ENCODE data around the gene HACD3.

Gene HACD3

GRCh38 chr15:65559941-65560340 is 29.7 kb downstream of the HACD3 start:
- peaks cover 99% of the 10 kb centered on the region for H3K36me3 Mint-ChIP-seq (ENCODE audit: low read depth)
- no peaks in the 10 kb centered on the region for H3K4me1 Mint-ChIP-seq (ENCODE audit: low read depth)
- no peak overlapping the region for H3K27ac Mint-ChIP-seq
- DNase-seq: no peak
- no peaks in the 10 kb centered on the region for H3K27me3 Mint-ChIP-seq
- H3K4me3 Mint-ChIP-seq: no peak overlapping the region
- no peaks in the 10 kb centered on the region for H3K9me3 Mint-ChIP-seq

GRCh38 chr15:65561934-65562333 is 31.7 kb downstream of the HACD3 start:
- no peaks in the 10 kb centered on the region for H3K9me3 Mint-ChIP-seq
- H3K36me3 Mint-ChIP-seq (ENCODE audit: low read depth): peaks cover 100% of the 10 kb centered on the region
- H3K27ac Mint-ChIP-seq: no peak overlapping the region
- DNase-seq: no peak
- no peaks in the 10 kb centered on the region for H3K27me3 Mint-ChIP-seq
- no peak overlapping the region for H3K4me3 Mint-ChIP-seq
- H3K4me1 Mint-ChIP-seq (ENCODE audit: low read depth): no peaks in the 10 kb centered on the region

GRCh38 chr15:65569728-65570127 is 39.5 kb downstream of the HACD3 start:
- Mint-ChIP-seq H3K4me3 (no peak overlapping the region), H3K36me3 (ENCODE audit: low read depth) (peaks cover 90% of the 10 kb centered on the region), H3K27me3 (no peaks in the 10 kb centered on the region), H3K4me1 (ENCODE audit: low read depth) (no peaks in the 10 kb centered on the region), H3K9me3 (no peaks in the 10 kb centered on the region), H3K27ac (no peak overlapping the region)
- no peak for DNase-seq

GRCh38 chr15:65571971-65572370 is 41.7 kb downstream of the HACD3 start:
- DNase-seq: no peak
- Mint-ChIP-seq H3K36me3 (ENCODE audit: low read depth) (peaks cover 87% of the 10 kb centered on the region), H3K4me3 (no peak overlapping the region), H3K27ac (no peak overlapping the region), H3K27me3 (no peaks in the 10 kb centered on the region), H3K4me1 (ENCODE audit: low read depth) (no peaks in the 10 kb centered on the region), H3K9me3 (no peaks in the 10 kb centered on the region)

GRCh38 chr15:65576664-65577063 is 46.4 kb downstream of the HACD3 start:
- peaks cover 88% of the 10 kb centered on the region for H3K36me3 Mint-ChIP-seq (ENCODE audit: low read depth)
- H3K27me3 Mint-ChIP-seq: no peaks in the 10 kb centered on the region
- no peak overlapping the region for H3K4me3 Mint-ChIP-seq
- no peak for DNase-seq
- H3K4me1 Mint-ChIP-seq (ENCODE audit: low read depth): no peaks in the 10 kb centered on the region
- no peaks in the 10 kb centered on the region for H3K9me3 Mint-ChIP-seq
- H3K27ac Mint-ChIP-seq: peak overlapping the region; percentile 34

GRCh38 chr15:65577129-65577996 is 47.1 kb downstream of the HACD3 start:
- peaks cover 90% of the 10 kb centered on the region for H3K36me3 Mint-ChIP-seq (ENCODE audit: low read depth)
- DNase-seq: no peak
- no peaks in the 10 kb centered on the region for H3K27me3 Mint-ChIP-seq

GRCh38 chr15:65578904-65579728 is 48.9 kb downstream of the HACD3 start:
- no peak for DNase-seq
- no peak overlapping the region for H3K4me3 Mint-ChIP-seq
- peaks cover 11% of the 10 kb centered on the region for H3K4me1 Mint-ChIP-seq (ENCODE audit: low read depth)
- no peaks in the 10 kb centered on the region for H3K27me3 Mint-ChIP-seq
- no peaks in the 10 kb centered on the region for H3K9me3 Mint-ChIP-seq
- peaks cover 95% of the 10 kb centered on the region for H3K36me3 Mint-ChIP-seq (ENCODE audit: low read depth)
- H3K27ac Mint-ChIP-seq: peak overlapping the region; percentile 87

More at GRCh38 chr15:65577129-65577996, 47.1 kb downstream of the HACD3 start:
- H3K4me1 Mint-ChIP-seq (ENCODE audit: low read depth): no peaks in the 10 kb centered on the region
- no peaks in the 10 kb centered on the region for H3K9me3 Mint-ChIP-seq
- peak overlapping the region; percentile 34 for H3K27ac Mint-ChIP-seq
- H3K4me3 Mint-ChIP-seq: no peak overlapping the region

- H3K36me3 Mint-ChIP-seq (ENCODE audit: low read depth): peaks cover 95% of the 10 kb centered on the region
- peak overlapping the region; percentile 76 for H3K27ac Mint-ChIP-seq
- peaks cover 18% of the 10 kb centered on the region for H3K4me1 Mint-ChIP-seq (ENCODE audit: low read depth)
- no peaks in the 10 kb centered on the region for H3K9me3 Mint-ChIP-seq
- H3K27me3 Mint-ChIP-seq: no peaks in the 10 kb centered on the region
- DNase-seq: no peak
- no peak overlapping the region for H3K4me3 Mint-ChIP-seq
Measured at GRCh38 chr15:65579762-65580161, 49.5 kb downstream of the HACD3 start.

- Mint-ChIP-seq H3K4me1 (ENCODE audit: low read depth) (peaks cover 20% of the 10 kb centered on the region), H3K27me3 (no peaks in the 10 kb centered on the region), H3K36me3 (ENCODE audit: low read depth) (peaks cover 91% of the 10 kb centered on the region), H3K4me3 (no peak overlapping the region), H3K27ac (peak overlapping the region; percentile 78), H3K9me3 (no peaks in the 10 kb centered on the region)
- no peak for DNase-seq
Measured at GRCh38 chr15:65580287-65580686, 50.0 kb downstream of the HACD3 start.

- Mint-ChIP-seq H3K4me1 (ENCODE audit: low read depth) (peaks cover 26% of the 10 kb centered on the region), H3K27me3 (no peaks in the 10 kb centered on the region), H3K4me3 (no peak overlapping the region), H3K27ac (peak overlapping the region; percentile 86), H3K9me3 (no peaks in the 10 kb centered on the region), H3K36me3 (ENCODE audit: low read depth) (peaks cover 83% of the 10 kb centered on the region)
- DNase-seq: no peak
Measured at GRCh38 chr15:65583701-65584100, 53.4 kb downstream of the HACD3 start.

GRCh38 chr15:65584241-65584640 is 54.0 kb downstream of the HACD3 start:
- Mint-ChIP-seq H3K9me3 (no peaks in the 10 kb centered on the region), H3K4me3 (no peak overlapping the region), H3K36me3 (ENCODE audit: low read depth) (peaks cover 83% of the 10 kb centered on the region), H3K4me1 (ENCODE audit: low read depth) (peaks cover 26% of the 10 kb centered on the region), H3K27me3 (no peaks in the 10 kb centered on the region), H3K27ac (peak overlapping the region; percentile 86)
- DNase-seq: no peak

GRCh38 chr15:65587094-65587493 is 56.8 kb downstream of the HACD3 start:
- H3K27me3 Mint-ChIP-seq: no peaks in the 10 kb centered on the region
- no peak for DNase-seq
- H3K4me3 Mint-ChIP-seq: no peak overlapping the region
- no peak overlapping the region for H3K27ac Mint-ChIP-seq
- peaks cover 26% of the 10 kb centered on the region for H3K4me1 Mint-ChIP-seq (ENCODE audit: low read depth)
- peaks cover 85% of the 10 kb centered on the region for H3K36me3 Mint-ChIP-seq (ENCODE audit: low read depth)
- no peaks in the 10 kb centered on the region for H3K9me3 Mint-ChIP-seq

GRCh38 chr15:65595960-65596359 is 65.7 kb downstream of the HACD3 start:
- no peak for DNase-seq
- Mint-ChIP-seq H3K27ac (no peak overlapping the region), H3K4me1 (ENCODE audit: low read depth) (peaks cover 2% of the 10 kb centered on the region), H3K36me3 (ENCODE audit: low read depth) (peaks cover 93% of the 10 kb centered on the region), H3K4me3 (no peak overlapping the region), H3K9me3 (no peaks in the 10 kb centered on the region), H3K27me3 (no peaks in the 10 kb centered on the region)

GRCh38 chr15:65598468-65598867 is 68.2 kb downstream of the HACD3 start:
- peaks cover 90% of the 10 kb centered on the region for H3K36me3 Mint-ChIP-seq (ENCODE audit: low read depth)
- no peaks in the 10 kb centered on the region for H3K9me3 Mint-ChIP-seq
- no peak overlapping the region for H3K4me3 Mint-ChIP-seq
- no peak for DNase-seq
- peak overlapping the region; percentile 59 for H3K27ac Mint-ChIP-seq
- H3K4me1 Mint-ChIP-seq (ENCODE audit: low read depth): peaks cover 2% of the 10 kb centered on the region
- no peaks in the 10 kb centered on the region for H3K27me3 Mint-ChIP-seq

GRCh38 chr15:65599677-65600076 is 69.4 kb downstream of the HACD3 start:
- Mint-ChIP-seq H3K4me3 (no peak overlapping the region), H3K27ac (peak overlapping the region; percentile 18), H3K36me3 (ENCODE audit: low read depth) (peaks cover 91% of the 10 kb centered on the region), H3K4me1 (ENCODE audit: low read depth) (peaks cover 2% of the 10 kb centered on the region), H3K27me3 (no peaks in the 10 kb centered on the region), H3K9me3 (no peaks in the 10 kb centered on the region)
- DNase-seq: no peak

All from activated T-cell treated with anti-CD3 and anti-CD28 coated beads, Interleukin-2, amount 50 U/mL, for 24 hours (primary cell).